HCT116 (cell line): Measurements from ENCODE around the gene SEMA5B. TPM values are rescaled to one million over a fixed set of nuclear protein-coding genes. Genes with fewer than 3 reads are reported as not detected.

ENCODE experiments used
- ATAC-seq: fragments of 200-7000 bp; cut with Tn5 transposase; 2 replicates; pipeline ENCODE4 v1.9.1; 2020; ENCODE audit warnings: mild to moderate bottlenecking, moderate library complexity
- BruUV-seq: library from RNA; stranded (reverse); fragments of 400-500 nt; replicated peaks from 2 replicates; lab custom pipeline; 2021; lab: Mats Ljungman, UMichigan
- CTCF ChIA-PET: fragments of 300-600 bp; sonication (Branson Sonifier 250); formaldehyde crosslinking; loops from one replicate; lab custom pipeline; 2021; ENCODE audit warnings: antibody characterized with exemption; lab: Charles Lee
- POLR2A ChIA-PET: fragments of 300-600, 350-600 bp; sonication (Branson Sonifier 250); formaldehyde crosslinking; loops from one replicate; lab custom pipeline; 2021; ENCODE audit warnings: antibody characterized with exemption; lab: Charles Lee
- RAD21 ChIA-PET, 2 experiments: fragments of 300-600 bp; sonication (Branson Sonifier 250); formaldehyde crosslinking; loops; one replicate each; lab custom pipeline; 2023; ENCODE audit warnings: low total read pairs in 2 of 2; ENCODE audit not compliant: uncharacterized antibody in 2 of 2, unreplicated experiment in 2 of 2, low non-redundant PET in 1 of 2; lab: Charles Lee
- DNase-seq: peaks from one replicate; pipeline ENCODE4 v3.0.0-alpha.2; 2010; ENCODE audit warnings: low read depth, low spot score
- H2AFZ ChIP-seq: fragments of 200-600 bp; shearing (Covaris generic), sonication (generic); 2 replicates; pipeline ENCODE4 v1.6.1; 2017; ENCODE audit warnings: low read depth, mixed run types, mixed read lengths, antibody characterized with exemption, low read length; ENCODE audit not compliant: poor library complexity, severe bottlenecking
- H3K27ac ChIP-seq: 2 replicates; pipeline ENCODE4 v1.5.1; 2012; ENCODE audit warnings: low read depth, low read length
- H3K27me3 ChIP-seq: fragments of 200-600 bp; sonication (generic); 2 replicates; pipeline ENCODE4 v1.6.1; 2016; ENCODE audit warnings: mixed run types, low read length, mixed read lengths; ENCODE audit not compliant: insufficient read depth
- H3K36me3 ChIP-seq, 2 experiments: fragments of 200-500 bp in 1 of 2; fragments of 200-600 bp in 1 of 2; sonication (Bioruptor generic) in 1 of 2; sonication (generic) in 1 of 2; 2 replicates each; pipeline versions ENCODE4 v1.5.1 to v1.6.1; 2014 to 2016; ENCODE audit warnings: low read length in 2 of 2, inconsistent platforms in 1 of 2, mixed read lengths in 1 of 2, mixed run types in 1 of 2; ENCODE audit not compliant: insufficient read depth in 2 of 2, control insufficient read depth in 1 of 2
- H3K4me1 ChIP-seq, 2 experiments: fragments of 200-600 bp in 1 of 2; sonication (generic) in 1 of 2; 2 replicates each; pipeline versions ENCODE4 v1.5.1 to v1.6.1; 2012 to 2017; ENCODE audit warnings: low read length in 2 of 2, inconsistent platforms in 1 of 2, mild to moderate bottlenecking in 1 of 2, mixed read lengths in 1 of 2, mixed run types in 1 of 2, moderate library complexity in 1 of 2; ENCODE audit not compliant: insufficient read depth in 2 of 2, control insufficient read depth in 1 of 2
- H3K4me2 ChIP-seq: fragments of 200-600 bp; sonication (generic); 2 replicates; pipeline ENCODE4 v1.6.1; 2017; ENCODE audit warnings: mixed run types, low read length, mixed read lengths
- H3K4me3 ChIP-seq, 2 experiments: fragments of 200-600 bp in 1 of 2; sonication (generic) in 1 of 2; replicated peaks in 1 of 2; 2 replicates each; pipeline ENCODE4 v1.5.1; 2011 to 2016; ENCODE audit warnings: low read length in 2 of 2, control low read depth in 1 of 2, low read depth in 1 of 2, mild to moderate bottlenecking in 1 of 2, mixed read lengths in 1 of 2, mixed run types in 1 of 2
- H3K79me2 ChIP-seq: fragments of 200-600 bp; sonication (generic); 2 replicates; pipeline ENCODE4 v1.6.1; 2017; ENCODE audit warnings: mild to moderate bottlenecking, mixed run types, low read length, moderate library complexity, mixed read lengths; ENCODE audit not compliant: insufficient read depth
- H3K9ac ChIP-seq: fragments of 200-600 bp; sonication (generic); 2 replicates; pipeline ENCODE4 v1.6.1; 2016; ENCODE audit warnings: low read length, mixed read lengths
- H3K9me2 ChIP-seq: fragments of 200-600 bp; sonication (generic), shearing (Covaris generic); 2 replicates; pipeline ENCODE4 v1.6.1; 2017; ENCODE audit warnings: mixed run types, mild to moderate bottlenecking, moderate library complexity; ENCODE audit not compliant: insufficient read depth
- H3K9me3 ChIP-seq, 2 experiments: fragments of 200-500 bp in 1 of 2; fragments of 200-600 bp in 1 of 2; sonication (Bioruptor generic) in 1 of 2; sonication (generic) in 1 of 2; 2 replicates each; pipeline ENCODE4 v1.6.1; 2014 to 2017; ENCODE audit warnings: low read length in 2 of 2, mixed read lengths in 2 of 2, inconsistent platforms in 1 of 2, low read depth in 1 of 2, mild to moderate bottlenecking in 1 of 2, mixed run types in 1 of 2, moderate library complexity in 1 of 2; ENCODE audit not compliant: control insufficient read depth in 1 of 2, insufficient read depth in 1 of 2
- H4K20me1 ChIP-seq: fragments of 200-600 bp; sonication (generic), shearing (Covaris generic); 2 replicates; pipeline ENCODE4 v1.6.1; 2017; ENCODE audit warnings: mixed run types, mild to moderate bottlenecking, moderate library complexity; ENCODE audit not compliant: insufficient read depth
- CEBPB ChIP-seq: IDR thresholded peaks from 2 replicates; pipeline ENCODE4 v1.6.1; 2012; ENCODE audit warnings: low read depth
- ELF1 ChIP-seq: IDR thresholded peaks from 2 replicates; pipeline ENCODE4 v1.6.1; 2012; ENCODE audit warnings: low read depth, borderline replicate concordance
- EZH2 ChIP-seq: fragments of 200-600 bp; sonication (generic); IDR thresholded peaks from 2 replicates; pipeline ENCODE4 v1.6.1; 2017; ENCODE audit warnings: antibody characterized with exemption, mixed run types
- EZH2phosphoT487 ChIP-seq: fragments of 200-600 bp; IDR thresholded peaks from 2 replicates; pipeline ENCODE4 v1.6.1; 2018; ENCODE audit warnings: antibody characterized with exemption, borderline replicate concordance
- POLR2A ChIP-seq: IDR thresholded peaks from 2 replicates; pipeline ENCODE4 v1.7.0; 2011; ENCODE audit warnings: borderline replicate concordance; ENCODE audit not compliant: insufficient read depth, insufficient read length; ENCODE audit errors: extremely low read depth
- RAD21 ChIP-seq: IDR thresholded peaks from 2 replicates; pipeline ENCODE4 v1.6.1; 2012; ENCODE audit warnings: low read depth, mild to moderate bottlenecking
- SIN3A ChIP-seq: IDR thresholded peaks from 2 replicates; pipeline ENCODE4 v1.6.1; 2012; ENCODE audit warnings: low read depth
- ZFX ChIP-seq: fragments of 450-650 bp; IDR thresholded peaks from 2 replicates; pipeline ENCODE4 v1.6.1; 2017
- ZNF274 ChIP-seq: fragments of 200-500 bp; sonication (Bioruptor generic); IDR thresholded peaks from 2 replicates; pipeline ENCODE4 v1.6.1; 2014; ENCODE audit warnings: mild to moderate bottlenecking, low read depth, low read length, inconsistent platforms
- intact Hi-C: fragments of 100-400 bp; cut with micrococcal nuclease; formaldehyde crosslinking; loops from 2 replicates; pipeline ENCODE4 v1.10.0; 2022
- total RNA-seq: library from RNA; stranded (reverse); gene quantifications from one replicate; pipeline ENCODE4 v1.2.1, GENCODE V29; 2021; ENCODE audit not compliant: unreplicated experiment
- TF ChIP-seq, protein P1 (sequence below): IDR thresholded peaks from 2 replicates; pipeline ENCODE4 v1.6.1; 2011; ENCODE audit warnings: mild to moderate bottlenecking, low read length, moderate library complexity; ENCODE audit not compliant: insufficient replicate concordance; ENCODE audit errors: extremely low read depth
- TF ChIP-seq, protein P2 (sequence below): IDR thresholded peaks from 2 replicates; pipeline ENCODE4 v1.6.1; 2012

The SEMA5B gene
- total RNA-seq, 1 experiment from 2014 or later: 0.15 TPM

DNA sequence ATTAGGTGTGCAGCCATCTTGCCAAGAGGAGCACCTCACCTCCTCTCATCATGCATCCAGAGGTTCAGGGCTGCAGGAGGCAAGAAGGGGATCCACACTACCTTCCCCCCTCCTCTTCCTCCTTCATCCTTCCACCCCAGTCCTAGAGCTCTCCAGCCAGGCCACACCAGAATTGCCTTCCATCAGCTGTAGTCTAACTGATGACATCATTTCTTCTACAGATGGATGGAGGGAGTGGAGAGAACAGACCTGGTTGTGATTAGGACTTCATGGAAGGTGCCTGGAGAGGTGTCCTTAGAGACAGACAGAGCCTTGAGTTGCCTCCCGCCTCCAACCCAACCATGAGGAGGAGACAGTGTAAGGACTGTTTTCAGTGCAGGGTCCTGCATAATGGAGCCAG, 14.9 kb downstream of the SEMA5B start:
- Histone ChIP-seq H3K27me3 (peaks cover 19% of the 10 kb centered on the region; the same call in 1 of the 2 replicates), H3K9me3 (no peaks in the 10 kb centered on the region), H2AFZ (no peak overlapping the region), H3K79me2 (no peaks in the 10 kb centered on the region), H3K4me2 (no peak overlapping the region), H4K20me1 (no peaks in the 10 kb centered on the region), H3K9me2 (no peaks in the 10 kb centered on the region), H3K9ac (no peak overlapping the region), H3K36me3 (no peaks in the 10 kb centered on the region), H3K27ac (no peak overlapping the region), H3K4me1 (no peaks in the 10 kb centered on the region), H3K4me3 (no peak overlapping the region)
- RAD21 ChIA-PET: no interaction called here
- BruUV-seq: no TSS peak
- POLR2A ChIA-PET: no interaction called here
- ATAC-seq: no peak
- no peak for TF ChIP-seq SIN3A
- TF ChIP-seq ZFX: no peak
- no peak for TF ChIP-seq POLR2A
- no peak for TF ChIP-seq ELF1
- TF ChIP-seq, protein P1, sequence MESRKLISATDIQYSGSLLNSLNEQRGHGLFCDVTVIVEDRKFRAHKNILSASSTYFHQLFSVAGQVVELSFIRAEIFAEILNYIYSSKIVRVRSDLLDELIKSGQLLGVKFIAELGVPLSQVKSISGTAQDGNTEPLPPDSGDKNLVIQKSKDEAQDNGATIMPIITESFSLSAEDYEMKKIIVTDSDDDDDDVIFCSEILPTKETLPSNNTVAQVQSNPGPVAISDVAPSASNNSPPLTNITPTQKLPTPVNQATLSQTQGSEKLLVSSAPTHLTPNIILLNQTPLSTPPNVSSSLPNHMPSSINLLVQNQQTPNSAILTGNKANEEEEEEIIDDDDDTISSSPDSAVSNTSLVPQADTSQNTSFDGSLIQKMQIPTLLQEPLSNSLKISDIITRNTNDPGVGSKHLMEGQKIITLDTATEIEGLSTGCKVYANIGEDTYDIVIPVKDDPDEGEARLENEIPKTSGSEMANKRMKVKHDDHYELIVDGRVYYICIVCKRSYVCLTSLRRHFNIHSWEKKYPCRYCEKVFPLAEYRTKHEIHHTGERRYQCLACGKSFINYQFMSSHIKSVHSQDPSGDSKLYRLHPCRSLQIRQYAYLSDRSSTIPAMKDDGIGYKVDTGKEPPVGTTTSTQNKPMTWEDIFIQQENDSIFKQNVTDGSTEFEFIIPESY: no peak
- TF ChIP-seq, protein P2, sequence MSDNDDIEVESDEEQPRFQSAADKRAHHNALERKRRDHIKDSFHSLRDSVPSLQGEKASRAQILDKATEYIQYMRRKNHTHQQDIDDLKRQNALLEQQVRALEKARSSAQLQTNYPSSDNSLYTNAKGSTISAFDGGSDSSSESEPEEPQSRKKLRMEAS: no peak
- TF ChIP-seq CEBPB: no peak
- intact Hi-C loops: no loop called here
- DNase-seq: no peak
- CTCF ChIA-PET: no interaction called here

DNA sequence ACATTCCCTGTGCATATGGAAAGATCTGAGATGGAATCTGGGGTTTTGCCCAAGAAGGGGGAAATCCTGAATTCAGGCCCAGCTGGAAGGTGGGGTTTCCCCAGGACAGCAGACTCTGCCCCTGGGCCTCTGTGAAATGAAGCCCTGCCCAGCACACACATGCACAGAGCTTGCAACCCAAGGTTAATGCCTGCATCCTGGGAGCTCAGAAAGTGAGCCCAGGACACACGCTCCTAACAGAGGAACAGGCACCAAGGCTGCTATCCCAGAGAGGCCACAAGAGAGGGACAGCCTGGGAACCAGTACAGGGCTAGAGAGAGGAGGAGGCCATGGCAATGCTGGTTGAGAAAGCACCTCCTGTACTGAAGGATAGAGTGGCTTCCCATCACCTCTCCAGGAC, 16.1 kb downstream of the SEMA5B start:
- no peaks in the 10 kb centered on the region for H4K20me1 ChIP-seq
- H3K4me1 ChIP-seq: no peaks in the 10 kb centered on the region
- no peaks in the 10 kb centered on the region for H3K36me3 ChIP-seq
- no TSS peak for BruUV-seq
- no peaks in the 10 kb centered on the region for H3K79me2 ChIP-seq
- intact Hi-C loops: no loop called here
- H3K9ac ChIP-seq: no peak overlapping the region
- ChIA-PET POLR2A (no interaction called here), RAD21 (no interaction called here), CTCF (no interaction called here)
- DNase-seq: no peak
- ATAC-seq: no peak
- H3K9me2 ChIP-seq: no peaks in the 10 kb centered on the region
- H3K27me3 ChIP-seq: peaks cover 25% of the 10 kb centered on the region; the same call in 1 of the 2 replicates
- H3K9me3 ChIP-seq: no peaks in the 10 kb centered on the region
- H3K4me3 ChIP-seq: no peak overlapping the region
- no peak overlapping the region for H2AFZ ChIP-seq
- TF ChIP-seq RAD21 (no peak), EZH2phosphoT487 (no peak), ZFX (no peak), EZH2 (no peak), ZNF274 (no peak), POLR2A (no peak)
- H3K27ac ChIP-seq: no peak overlapping the region
- no peak overlapping the region for H3K4me2 ChIP-seq
